Muscle layer of colon (tissue), 2 donors: Measurements from ENCODE around the gene TMEM98.

Experiments
- H3K27ac ChIP-seq: one replicate; pipeline ENCODE4 v1.7.0; 2013; ENCODE audit warnings: low read depth, mild to moderate bottlenecking, low read length, moderate library complexity
- H3K27me3 ChIP-seq, 2 donors: one replicate each; pipeline ENCODE4 v1.7.0; 2013; ENCODE audit warnings: low read length in 2 of 2, mild to moderate bottlenecking in 2 of 2; ENCODE audit not compliant: insufficient read depth in 2 of 2, control insufficient read depth in 1 of 2
- H3K36me3 ChIP-seq: one replicate; pipeline ENCODE4 v1.7.0; 2013; ENCODE audit warnings: mild to moderate bottlenecking, low read length; ENCODE audit not compliant: insufficient read depth
- H3K4me1 ChIP-seq: one replicate; pipeline ENCODE4 v1.7.0; 2013; ENCODE audit warnings: mild to moderate bottlenecking, low read length; ENCODE audit not compliant: insufficient read depth
- H3K4me3 ChIP-seq, 2 donors: one replicate each; pipeline ENCODE4 v1.7.0; 2013; ENCODE audit warnings: low read length in 2 of 2, low read depth in 1 of 2, mild to moderate bottlenecking in 1 of 2, moderate library complexity in 1 of 2
- H3K9ac ChIP-seq: one replicate; pipeline ENCODE4 v1.7.0; 2013; ENCODE audit warnings: low read length
- H3K9me3 ChIP-seq: one replicate; pipeline ENCODE4 v1.7.0; 2013; ENCODE audit warnings: mild to moderate bottlenecking, low read length
- donor health status: abdominal sarcoma.
- donor health status: Adenocarcinoma of cecum.

Gene TMEM98

GRCh38 chr17:32930512-32930911 is 2.6 kb downstream of the TMEM98 start:
- Histone ChIP-seq H3K9ac (no peak overlapping the region), H3K27me3 (no peaks in the 10 kb centered on the region), H3K36me3 (peaks cover 12% of the 10 kb centered on the region), H3K27ac (no peak overlapping the region), H3K4me3 (no peak overlapping the region), H3K9me3 (no peaks in the 10 kb centered on the region), H3K4me1 (peaks cover 5% of the 10 kb centered on the region)

- Histone ChIP-seq H3K9ac (no peak overlapping the region), H3K27me3 (no peaks in the 10 kb centered on the region), H3K4me1 (peaks cover 5% of the 10 kb centered on the region), H3K27ac (no peak overlapping the region), H3K4me3 (no peak overlapping the region), H3K9me3 (no peaks in the 10 kb centered on the region), H3K36me3 (peaks cover 12% of the 10 kb centered on the region)
These were observed 3.7 kb downstream of the TMEM98 start for GRCh38 chr17:32931686-32932085.

GRCh38 chr17:32933881-32934280 is 5.9 kb downstream of the TMEM98 start:
- Histone ChIP-seq H3K9me3 (no peaks in the 10 kb centered on the region), H3K36me3 (peaks cover 12% of the 10 kb centered on the region), H3K9ac (no peak overlapping the region), H3K27ac (no peak overlapping the region), H3K27me3 (no peaks in the 10 kb centered on the region), H3K4me3 (no peak overlapping the region), H3K4me1 (peaks cover 5% of the 10 kb centered on the region)

GRCh38 chr17:32935726-32936125 is 7.8 kb downstream of the TMEM98 start:
- Histone ChIP-seq H3K27me3 (no peaks in the 10 kb centered on the region), H3K4me3 (no peak overlapping the region), H3K4me1 (no peaks in the 10 kb centered on the region), H3K9ac (no peak overlapping the region), H3K36me3 (peaks cover 16% of the 10 kb centered on the region), H3K27ac (no peak overlapping the region), H3K9me3 (no peaks in the 10 kb centered on the region)

- Histone ChIP-seq H3K36me3 (peaks cover 22% of the 10 kb centered on the region), H3K9ac (no peak overlapping the region), H3K9me3 (no peaks in the 10 kb centered on the region)
These were observed 8.4 kb downstream of the TMEM98 start for GRCh38 chr17:32936186-32936893.

GRCh38 chr17:32936894-32937500 is 9.0 kb downstream of the TMEM98 start:
- Histone ChIP-seq H3K27me3 (no peaks in the 10 kb centered on the region), H3K9ac (no peak overlapping the region), H3K36me3 (peaks cover 23% of the 10 kb centered on the region), H3K9me3 (no peaks in the 10 kb centered on the region), H3K27ac (no peak overlapping the region), H3K4me3 (no peak overlapping the region), H3K4me1 (no peaks in the 10 kb centered on the region)

More at GRCh38 chr17:32936186-32936893, 8.4 kb downstream of the TMEM98 start:
- H3K4me1 ChIP-seq, result no peaks in the 10 kb centered on the region
- H3K27ac ChIP-seq, result no peak overlapping the region
- H3K27me3 ChIP-seq, result no peaks in the 10 kb centered on the region
- no peak overlapping the region for H3K4me3 ChIP-seq

GRCh38 chr17:32940706-32941390 is 12.9 kb downstream of the TMEM98 start:
- Histone ChIP-seq H3K9me3 (no peaks in the 10 kb centered on the region), H3K27ac (no peak overlapping the region), H3K36me3 (peaks cover 11% of the 10 kb centered on the region), H3K4me3 (no peak overlapping the region), H3K9ac (no peak overlapping the region), H3K27me3 (no peaks in the 10 kb centered on the region), H3K4me1 (no peaks in the 10 kb centered on the region)

- Histone ChIP-seq H3K4me3 (no peak overlapping the region), H3K27ac (no peak overlapping the region), H3K27me3 (no peaks in the 10 kb centered on the region), H3K9me3 (no peaks in the 10 kb centered on the region), H3K36me3 (peaks cover 11% of the 10 kb centered on the region), H3K4me1 (no peaks in the 10 kb centered on the region), H3K9ac (no peak overlapping the region)
These were observed 13.6 kb downstream of the TMEM98 start for GRCh38 chr17:32941419-32942032.

- no peaks in the 10 kb centered on the region for H3K9me3 ChIP-seq
- H3K4me3 ChIP-seq, result no peak overlapping the region
- no peaks in the 10 kb centered on the region for H3K4me1 ChIP-seq
- H3K27me3 ChIP-seq, result no peaks in the 10 kb centered on the region
- H3K9ac ChIP-seq, result no peak overlapping the region
- no peak overlapping the region for H3K27ac ChIP-seq
- H3K36me3 ChIP-seq, result peaks cover 11% of the 10 kb centered on the region
These were observed 15.3 kb downstream of the TMEM98 start for GRCh38 chr17:32943206-32943605.

GRCh38 chr17:32943647-32944191 is 15.8 kb downstream of the TMEM98 start:
- H3K27me3 ChIP-seq, result no peaks in the 10 kb centered on the region
- no peak overlapping the region for H3K9ac ChIP-seq
- no peaks in the 10 kb centered on the region for H3K4me1 ChIP-seq
- H3K4me3 ChIP-seq, result no peak overlapping the region
- H3K36me3 ChIP-seq, result peaks cover 11% of the 10 kb centered on the region
- H3K27ac ChIP-seq, result no peak overlapping the region
- no peaks in the 10 kb centered on the region for H3K9me3 ChIP-seq
